ENCODE measurements around the gene RUFY3.
"Not testable (repeated sequence)": the region's sequence is repeated elsewhere in the genome, so short reads cannot be mapped to it uniquely, and the experiment has no call there.

Gene RUFY3

DNA sequence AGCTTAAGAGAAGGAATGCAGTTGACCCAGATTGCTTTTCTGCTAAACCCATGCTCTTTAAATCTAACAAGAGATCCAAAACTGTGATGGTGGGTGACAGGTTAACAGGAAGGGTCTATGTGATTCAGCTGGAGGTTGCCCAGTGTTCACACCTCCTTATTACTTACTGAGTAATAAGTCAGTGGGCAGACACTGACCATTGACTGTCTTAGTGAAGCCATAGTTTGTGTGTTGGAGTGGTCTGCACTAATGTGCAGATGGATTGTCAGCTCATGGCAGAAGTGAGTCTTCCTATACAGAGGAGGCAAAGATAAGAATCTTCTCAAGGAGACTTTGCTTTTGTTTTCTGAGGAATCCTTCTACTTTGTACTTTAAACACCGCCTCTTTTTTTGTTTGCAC lies 15.2 kb upstream of the RUFY3 start:
- DNase-seq, result no peak

DNA sequence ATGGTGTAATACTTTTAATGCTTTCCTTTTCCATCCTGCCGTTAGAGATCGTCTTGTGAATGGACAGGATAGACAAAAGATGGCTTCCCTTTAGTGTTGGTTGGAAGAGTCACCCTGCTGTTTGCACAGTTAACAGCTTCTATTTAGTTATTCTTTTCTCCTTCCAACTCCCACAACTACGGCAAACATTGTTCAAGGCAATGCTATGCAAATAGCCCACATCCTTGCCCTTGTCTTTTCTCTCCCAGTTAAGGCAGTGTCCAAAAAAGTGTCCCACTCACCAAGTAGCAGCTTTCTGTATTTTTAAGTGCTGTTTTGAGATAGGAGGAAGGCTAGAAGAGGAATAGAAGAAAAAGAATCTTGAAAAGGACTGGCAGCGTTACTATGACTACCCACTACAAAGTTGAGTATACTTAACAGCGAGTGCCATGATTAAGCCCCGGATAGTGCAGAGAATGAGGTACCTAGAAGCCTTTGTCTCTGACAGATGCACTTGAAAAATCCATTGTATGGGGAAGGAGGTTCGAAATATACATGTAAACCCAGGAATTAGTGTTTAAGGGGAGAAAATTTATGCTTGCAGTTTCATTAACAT lies 12.1 kb upstream of the RUFY3 start:
- DNase-seq, result peak; percentile 8

DNA sequence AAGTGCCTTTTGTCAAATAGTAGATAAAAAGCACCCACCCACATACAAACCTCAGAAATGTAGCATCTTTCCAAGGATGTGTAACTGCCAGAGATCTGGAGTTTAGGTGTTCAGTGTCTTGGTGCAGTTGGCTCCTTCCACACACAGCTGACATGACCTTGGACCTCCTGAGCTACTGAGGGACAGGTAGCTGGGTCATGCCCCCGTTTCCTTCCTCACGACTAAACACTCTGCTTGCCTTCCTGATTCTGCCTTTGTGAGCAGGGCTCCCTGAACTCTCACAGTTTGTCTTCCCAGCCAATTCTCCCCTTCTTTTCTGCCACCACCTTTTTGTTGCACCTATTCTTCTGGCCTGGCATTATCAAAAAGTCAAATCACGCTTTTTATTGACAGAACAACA lies 10.2 kb upstream of the RUFY3 start:
- DNase-seq, result no peak

DNA sequence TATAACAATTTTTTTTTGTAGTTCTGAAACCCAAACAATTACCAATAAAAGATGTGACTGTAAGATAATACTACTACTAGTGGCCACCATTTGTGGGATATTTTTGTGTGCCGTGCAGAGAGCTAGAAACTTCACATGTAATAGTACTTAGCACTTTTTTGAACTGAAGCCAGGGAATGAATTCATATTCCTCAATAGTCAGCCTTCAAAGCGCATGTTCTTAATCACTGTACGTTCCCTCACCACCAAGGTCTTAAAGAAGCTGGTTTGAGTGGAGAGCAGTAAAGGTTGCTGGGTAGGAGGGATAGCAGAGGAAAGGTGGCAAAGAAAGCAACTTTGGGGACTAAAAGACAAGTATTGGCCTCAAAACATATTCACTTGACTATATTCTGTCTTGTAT lies 9.6 kb upstream of the RUFY3 start:
- DNase-seq, result no peak

DNA sequence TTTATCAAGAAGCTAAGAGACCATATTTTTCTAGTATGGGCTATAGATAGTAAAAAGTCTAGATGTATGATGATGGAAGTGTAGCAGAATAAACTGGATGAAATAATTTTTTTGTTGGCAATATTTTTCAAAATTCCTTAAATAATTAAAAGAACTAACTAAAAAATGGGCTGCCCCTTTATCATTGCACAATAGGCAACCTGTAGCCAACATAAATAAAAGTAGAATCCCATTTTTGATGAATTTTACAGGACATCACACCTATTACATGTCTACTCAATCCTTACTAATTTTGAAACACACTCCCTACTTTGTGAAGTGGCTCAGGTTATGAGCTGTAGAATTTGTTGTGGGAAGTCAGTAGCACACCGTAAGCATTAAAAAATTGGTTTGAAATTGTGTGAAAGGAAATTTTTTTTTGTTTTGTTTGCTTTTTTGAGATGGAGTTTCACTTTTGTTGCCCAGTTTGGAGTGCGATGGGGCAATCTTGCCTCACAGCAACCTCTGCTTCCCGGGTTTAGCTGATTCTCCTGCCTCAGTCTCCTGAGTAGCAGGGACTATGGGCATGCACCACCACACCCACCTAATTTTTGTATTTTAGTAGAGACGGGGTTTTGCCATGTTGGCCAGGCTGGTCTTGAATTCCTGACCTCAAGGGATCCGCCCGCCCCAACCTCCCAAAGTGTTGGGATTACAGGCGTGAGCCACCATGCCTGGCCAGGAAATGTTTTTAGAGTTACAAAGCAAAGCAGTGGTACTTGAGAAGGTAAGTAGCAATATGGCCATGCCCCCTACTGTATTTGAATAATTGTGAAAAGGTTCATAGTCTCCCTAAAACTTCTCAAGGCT lies 8.9 kb upstream of the RUFY3 start:
- DNase-seq, result no peak

DNA sequence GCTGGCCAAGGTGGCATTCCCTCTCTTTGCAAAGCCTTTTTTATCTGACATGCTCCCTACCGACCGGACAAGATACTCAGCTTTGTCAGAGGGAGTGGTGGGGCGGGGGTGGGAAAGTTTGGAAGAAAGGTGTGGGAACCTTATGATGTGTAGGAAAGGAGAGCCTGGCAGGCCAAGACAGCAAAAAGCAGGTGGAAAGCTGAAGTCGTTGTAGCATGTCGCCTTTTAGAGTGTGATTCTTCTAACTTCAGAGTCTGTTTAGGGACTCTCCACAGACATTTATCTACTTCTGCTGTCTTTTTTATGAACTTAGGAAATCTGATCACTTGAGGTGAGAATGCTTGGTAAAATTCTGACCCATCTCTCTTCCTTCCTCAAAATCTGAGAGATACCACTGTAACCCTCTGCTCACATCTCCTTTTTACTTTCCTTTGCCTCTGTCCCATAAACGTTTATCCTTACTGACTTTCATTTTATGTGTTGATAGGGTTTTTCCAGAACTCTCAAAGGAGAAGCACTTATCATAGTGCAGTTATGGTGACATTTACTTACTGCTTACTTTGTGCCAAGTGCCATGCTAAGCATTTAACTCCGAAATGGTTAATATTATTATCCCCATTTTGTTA lies 8.2 kb upstream of the RUFY3 start:
- DNase-seq, result no peak

DNA sequence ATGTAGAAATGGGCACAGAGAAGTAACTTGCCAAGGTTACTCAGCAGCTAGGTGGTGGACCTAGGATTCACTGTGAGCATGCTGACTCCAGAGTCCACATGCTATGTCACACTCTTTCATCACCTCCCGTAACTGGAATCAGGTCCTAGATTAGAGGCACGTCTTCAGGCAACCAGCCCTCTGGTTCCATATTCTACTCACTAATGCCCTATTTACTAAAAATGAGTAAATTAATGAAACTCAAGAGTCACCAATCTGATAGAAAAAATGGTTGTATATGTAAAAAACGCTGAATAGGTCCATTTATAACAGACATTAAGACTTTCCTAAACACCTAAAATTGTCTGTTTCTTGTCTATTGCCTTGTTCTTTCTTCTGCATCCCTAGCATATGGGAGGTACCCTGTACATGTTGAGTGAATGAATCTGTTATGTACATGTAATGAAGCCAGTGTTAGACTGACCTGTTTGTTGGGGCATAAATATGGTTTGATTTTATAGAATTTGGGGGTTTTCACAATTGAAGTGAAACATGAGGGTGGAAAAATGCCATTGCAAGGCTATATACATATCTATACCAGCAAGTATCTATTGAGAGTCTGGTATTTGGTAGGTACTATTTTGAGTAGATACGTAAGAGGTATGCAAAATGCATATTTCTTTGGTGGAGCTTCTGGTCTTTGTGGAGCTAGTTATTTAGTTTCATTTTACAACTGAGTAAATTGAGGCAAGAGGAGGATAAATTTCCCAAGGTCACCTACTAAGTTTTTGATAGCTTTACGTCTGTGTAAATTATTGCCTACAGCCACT lies 7.5 kb upstream of the RUFY3 start:
- DNase-seq, result no peak

DNA sequence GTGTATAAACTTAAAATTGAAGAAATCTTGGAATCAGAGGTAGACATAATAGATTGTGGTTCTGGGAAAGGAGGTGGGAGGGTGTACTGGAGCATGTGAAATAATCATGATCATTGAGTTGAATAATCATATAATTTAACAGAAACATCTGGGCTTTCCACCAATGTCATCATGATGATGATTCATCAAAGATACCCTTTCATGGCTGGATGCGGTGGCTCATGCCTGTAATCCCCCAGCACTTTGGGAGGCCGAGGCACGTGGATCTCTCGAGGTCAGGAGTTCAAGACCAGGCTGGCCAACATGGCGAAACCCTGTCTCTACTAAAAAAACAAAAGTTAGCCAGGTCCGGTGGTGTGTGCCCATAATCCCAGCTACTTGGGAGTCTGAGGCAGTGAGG lies 6.7 kb upstream of the RUFY3 start:
- no peak for DNase-seq

DNA sequence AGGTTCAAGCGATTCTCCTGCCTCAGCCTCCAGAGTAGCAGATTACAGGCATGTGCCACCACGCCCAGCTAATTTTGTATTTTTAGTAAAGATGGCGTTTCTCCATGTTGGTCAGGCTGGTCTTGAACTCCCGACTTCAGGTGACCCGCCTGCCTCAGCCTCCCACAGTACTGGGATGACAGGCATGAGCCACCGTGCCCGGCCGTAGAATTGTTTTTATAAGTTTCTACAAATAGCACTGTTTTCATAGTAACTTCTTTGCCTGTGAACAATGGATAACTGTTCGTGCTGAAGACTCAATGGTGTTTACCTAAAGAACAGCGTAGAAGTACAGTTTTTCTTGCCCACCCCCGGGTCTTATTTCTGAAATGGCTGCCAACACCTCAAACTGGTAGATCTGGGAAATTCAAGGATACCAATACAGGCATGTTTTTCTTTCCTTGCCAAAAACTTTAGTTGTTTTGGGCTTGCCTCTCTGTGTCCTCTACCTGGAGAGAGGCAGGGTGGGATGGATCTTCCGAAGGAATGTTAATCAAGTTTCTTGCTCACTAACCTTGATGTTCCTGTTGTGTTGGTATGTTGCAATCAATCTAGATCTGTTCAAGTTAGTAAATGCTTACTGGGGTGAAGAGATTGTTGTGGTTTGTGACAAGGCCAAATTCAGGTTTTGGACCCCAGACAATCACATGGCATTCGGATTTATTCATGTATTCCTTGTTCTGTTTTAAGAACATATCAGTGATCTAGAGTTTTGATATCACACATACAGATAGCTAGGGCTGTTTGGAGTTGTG lies 2.8 kb upstream of the RUFY3 start:
- no peak for DNase-seq

DNA sequence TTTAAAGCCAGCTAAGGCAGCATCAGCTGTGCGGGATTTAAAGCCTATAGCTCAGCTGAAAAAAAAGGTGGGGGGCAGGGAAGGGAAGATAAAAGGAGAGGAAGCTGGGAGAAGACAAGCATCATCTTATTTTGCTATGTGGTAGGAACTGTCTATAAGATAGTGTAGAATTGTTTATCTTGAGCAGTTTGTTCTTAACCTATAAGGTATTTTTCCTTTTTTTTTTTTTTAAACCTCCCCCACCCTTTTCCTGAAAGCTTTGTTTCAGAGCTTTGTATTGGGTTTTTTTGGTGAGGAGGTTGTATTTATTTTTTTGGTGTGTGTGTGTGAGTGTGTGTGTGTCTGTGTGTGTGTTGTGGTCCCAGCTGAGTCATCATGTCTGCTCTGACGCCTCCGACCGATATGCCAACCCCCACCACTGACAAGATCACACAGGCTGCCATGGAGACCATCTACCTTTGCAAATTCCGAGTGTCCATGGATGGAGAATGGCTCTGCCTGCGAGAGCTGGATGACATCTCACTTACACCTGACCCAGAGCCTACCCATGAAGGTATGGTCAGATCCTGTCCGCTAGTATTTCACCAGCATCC lies 531 bp downstream of the RUFY3 start:
- DNase-seq, result no peak

DNA sequence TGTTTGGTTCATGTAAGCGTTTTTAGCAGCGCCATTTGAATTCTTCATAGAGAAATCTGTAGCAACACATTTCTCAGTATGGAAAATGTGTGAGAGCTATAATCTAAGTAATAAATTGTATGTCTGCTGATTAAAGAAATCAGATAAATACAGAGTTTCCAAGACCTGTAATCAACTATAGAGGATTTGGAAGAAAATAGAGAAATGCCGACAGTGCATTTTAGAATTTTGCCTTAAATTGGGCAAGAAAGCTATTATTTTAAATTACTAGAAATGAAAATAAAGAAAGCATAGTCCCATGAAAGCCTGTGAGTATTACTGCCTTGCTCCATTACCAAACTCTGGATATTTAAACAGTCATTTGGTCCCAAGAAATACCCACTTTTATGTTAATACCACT lies 2.7 kb downstream of the RUFY3 start:
- no peak for DNase-seq

DNA sequence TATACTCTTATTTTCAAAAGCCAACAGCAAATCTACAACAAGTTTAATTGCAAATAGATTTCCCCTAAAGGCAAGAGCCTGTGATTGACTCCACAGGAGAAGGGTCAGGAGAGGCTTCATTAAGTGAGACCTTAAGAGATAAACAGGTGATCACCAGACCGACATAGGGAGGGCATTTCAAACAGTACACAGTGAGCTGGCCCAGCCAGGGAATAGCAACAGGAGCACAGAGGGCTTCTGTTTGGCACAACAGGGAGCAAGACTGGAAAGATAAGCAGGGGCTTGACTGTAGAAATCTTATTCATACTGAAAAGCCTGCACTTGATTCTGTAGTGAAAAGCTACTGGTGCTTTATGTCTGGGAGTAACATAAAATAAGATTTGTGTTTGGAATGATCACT lies 3.9 kb downstream of the RUFY3 start:
- no peak for DNase-seq

DNA sequence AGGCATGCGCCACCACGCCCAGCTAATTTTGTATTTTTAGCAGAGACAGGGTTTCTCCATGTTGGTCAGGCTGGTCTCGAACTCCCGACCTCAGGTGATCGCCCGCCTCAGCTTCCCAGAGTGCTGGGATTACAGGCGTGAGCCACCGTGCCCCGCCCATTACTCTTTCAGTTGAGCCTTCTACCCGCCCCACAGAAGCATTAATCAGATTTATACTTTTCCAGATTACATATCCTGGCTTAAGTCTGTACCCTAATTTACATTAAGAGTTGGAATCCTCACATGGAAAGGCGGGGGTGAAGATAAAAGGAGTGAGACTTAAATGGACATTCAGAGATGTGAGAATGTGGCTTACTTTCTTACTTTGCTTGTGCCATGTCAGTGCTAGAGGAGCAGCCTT lies 4.8 kb downstream of the RUFY3 start:
- DNase-seq, result not testable (repeated sequence)

DNA sequence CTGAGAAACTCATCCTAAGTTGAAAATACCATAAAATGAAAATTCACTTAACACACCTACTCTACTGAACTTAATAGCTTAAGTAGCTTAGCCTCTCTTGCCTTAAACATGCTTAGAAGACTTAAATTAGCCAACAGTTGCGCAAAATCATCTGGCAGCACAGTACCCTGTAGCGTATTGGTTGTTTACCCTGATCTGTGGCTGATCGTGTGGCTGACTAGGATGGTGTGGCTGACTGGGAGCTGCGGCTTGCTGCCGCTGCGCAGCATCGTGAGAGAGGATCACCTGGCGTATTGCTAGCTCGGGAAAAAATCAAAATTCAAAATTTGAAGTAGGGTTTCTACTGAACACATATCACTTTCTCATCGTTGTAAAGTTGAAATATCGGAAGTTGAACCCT lies 6.3 kb downstream of the RUFY3 start:
- DNase-seq, result no peak

DNA sequence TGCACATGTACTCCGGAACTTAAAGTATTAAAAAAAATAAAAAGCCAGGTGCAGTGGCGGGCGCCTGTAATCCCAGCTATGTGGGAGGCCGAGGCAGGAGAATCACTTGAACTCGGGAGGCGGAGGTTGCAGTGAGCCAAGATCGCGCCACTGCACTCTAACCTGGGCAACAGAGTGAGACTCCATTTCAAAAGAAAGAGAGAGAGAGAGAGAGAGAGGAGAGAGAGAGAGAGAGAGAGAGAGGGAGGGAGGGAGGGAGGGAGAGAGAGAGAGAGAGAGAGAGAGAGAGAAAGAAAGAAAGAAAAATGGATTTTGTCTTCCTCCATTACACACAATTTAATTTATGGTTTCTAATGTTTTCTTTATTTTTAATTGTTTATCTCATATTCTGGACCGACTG lies 11.1 kb downstream of the RUFY3 start:
- DNase-seq, result not testable (repeated sequence)

DNA sequence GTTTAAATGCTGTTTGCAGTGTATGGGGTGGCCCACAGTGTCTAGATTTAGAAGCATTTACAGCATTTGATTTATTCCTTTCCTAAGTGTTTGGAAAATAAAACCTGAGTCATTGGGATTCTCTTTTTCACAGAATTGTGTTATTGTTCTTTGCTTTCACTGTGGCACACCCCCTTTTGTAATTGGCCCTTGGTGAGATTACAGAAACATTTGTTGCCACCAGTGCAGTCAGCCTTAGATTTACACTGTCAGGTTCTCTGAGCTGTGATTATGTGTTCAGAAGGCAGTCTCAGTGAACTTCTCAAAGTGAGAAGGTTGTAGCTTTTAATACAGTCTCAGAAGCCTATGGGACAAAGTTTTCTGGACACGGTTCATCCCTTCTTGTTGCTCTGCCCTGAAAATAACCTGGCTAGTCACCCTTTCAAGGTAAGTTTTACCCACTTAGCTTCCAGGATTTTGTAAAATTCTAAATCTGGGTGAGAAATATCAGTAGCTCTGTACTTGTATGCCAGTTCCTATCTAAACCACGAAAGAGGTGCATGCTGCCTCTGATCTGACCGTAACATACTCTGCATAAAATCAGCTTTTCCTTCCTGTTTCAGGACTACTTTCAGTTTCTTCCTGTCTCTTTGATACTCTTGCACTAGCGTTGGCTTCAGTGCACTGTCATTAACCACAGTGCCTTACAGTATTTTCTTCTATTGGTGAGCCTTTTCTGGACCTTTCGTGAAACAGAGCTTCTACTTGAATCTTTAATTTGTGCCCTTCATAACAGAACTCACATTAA lies 12.6 kb downstream of the RUFY3 start:
- DNase-seq, result peak; percentile 20

DNA sequence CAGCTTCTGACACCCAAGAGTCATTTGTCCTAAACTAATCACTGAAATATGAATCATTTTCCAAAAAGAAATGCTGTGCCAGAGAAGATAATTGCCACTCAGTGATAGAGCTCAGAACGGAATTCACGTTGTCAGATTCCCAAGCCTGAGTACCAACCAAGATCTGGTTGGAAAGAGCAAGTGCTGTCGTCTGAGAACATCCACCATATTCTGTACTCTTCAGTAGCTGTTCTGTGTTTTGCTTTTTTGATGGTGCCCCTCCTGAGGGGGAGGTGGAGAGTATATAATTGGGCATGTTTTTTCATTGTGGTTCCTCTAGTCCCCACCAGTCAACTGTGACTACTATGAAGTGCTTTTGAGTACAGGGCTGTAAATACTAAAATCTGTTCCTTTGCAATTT lies 13.2 kb downstream of the RUFY3 start:
- DNase-seq, result no peak

DNA sequence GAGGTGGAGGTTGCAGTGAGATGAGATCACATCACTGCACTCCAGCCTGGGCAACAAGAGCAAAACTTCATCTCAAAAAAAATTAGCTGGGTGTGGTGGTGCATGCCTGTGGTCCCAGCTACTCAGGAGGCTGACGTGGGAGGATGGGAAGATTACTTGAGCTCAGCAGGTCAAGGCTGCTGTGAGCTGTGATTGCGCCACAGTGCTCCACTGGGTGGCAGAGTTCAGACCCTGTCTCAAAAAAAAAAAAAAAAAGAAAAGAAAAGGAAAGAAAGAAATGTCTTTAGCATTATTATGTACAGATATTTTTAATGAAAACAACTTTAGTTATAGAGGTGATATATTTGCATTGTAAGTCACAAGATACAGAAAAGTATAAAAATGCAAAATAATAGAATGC lies 14.2 kb downstream of the RUFY3 start:
- not testable (repeated sequence) for DNase-seq

DNA sequence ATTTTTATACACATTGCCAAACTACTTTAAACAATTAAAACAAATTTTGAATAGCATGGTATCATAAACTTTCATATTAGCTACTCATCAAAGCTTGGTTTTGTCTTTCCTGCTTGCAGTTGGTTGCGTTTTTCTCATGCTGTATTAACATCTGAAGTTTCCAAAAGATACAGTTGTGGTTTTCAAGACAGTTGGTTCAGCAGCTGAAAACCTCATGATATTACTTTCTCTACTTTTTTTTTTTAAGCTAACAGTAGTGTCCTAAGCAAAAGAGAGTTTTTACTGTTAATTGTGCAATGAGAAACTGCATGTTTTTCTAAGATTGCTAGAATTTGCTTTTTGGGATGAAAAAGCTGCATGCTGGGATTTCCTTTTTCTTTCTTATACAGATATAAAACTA lies 15.2 kb downstream of the RUFY3 start:
- no peak for DNase-seq

DNA sequence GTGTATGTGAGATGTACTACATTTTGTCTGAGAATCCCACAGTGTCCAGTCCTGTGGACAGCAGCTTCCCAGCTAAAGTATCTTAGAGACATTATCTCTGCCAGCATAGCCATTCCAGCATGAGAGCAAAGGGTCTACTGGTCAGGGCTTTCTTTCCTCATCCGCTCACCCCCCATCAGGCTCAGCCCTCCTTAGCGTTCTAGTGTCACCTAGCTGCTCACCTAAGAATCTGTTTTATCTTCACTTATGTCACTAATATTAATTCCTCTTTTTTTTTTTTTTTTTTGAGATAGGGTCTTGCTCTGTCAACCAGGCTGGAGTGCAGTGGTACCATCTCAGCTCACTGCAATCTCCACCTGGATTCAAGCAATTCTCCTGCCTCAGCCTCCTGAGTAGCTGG lies 15.6 kb downstream of the RUFY3 start:
- DNase-seq, result no peak
